ENCODE data around the gene RIPPLY2.
"Not testable (repeated sequence)": the region's sequence is repeated elsewhere in the genome, so short reads cannot be mapped to it uniquely, and the experiment has no call there.

The RIPPLY2 gene

DNA sequence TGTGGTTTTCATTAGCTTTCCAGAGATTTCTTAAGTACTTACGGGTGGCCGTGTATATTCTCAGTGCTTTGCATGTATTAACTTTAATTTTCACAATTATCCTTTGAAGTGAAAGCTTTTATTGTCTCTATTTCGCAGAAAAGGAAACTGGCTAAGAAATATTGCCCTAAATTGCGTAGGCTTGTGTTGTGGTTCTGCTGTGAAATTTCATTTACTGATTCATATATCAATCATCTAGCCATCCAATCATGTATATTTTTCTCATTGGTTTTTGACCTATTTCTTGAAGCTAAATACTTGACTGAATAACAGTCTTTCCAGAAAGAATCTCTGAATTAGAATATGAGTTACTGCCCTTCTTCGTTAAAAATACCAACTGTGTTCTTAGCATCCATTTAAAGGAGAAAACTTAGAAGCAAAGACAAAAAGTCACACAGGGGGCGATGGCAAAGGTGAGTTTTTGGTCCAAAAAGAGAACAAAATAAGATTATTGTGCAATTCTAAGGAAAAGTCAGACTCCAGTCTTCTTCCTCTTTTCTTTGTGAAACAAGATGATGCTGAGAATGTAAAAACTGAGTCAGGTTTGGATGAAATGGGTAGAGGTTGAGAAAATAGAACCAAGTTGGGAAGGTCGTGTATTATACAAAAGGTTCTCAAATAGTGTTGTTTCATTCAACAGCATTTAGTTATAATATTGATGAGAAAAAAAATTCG, 7.8 kb downstream of the RIPPLY2 start:
- DNase-seq, result no peak

DNA sequence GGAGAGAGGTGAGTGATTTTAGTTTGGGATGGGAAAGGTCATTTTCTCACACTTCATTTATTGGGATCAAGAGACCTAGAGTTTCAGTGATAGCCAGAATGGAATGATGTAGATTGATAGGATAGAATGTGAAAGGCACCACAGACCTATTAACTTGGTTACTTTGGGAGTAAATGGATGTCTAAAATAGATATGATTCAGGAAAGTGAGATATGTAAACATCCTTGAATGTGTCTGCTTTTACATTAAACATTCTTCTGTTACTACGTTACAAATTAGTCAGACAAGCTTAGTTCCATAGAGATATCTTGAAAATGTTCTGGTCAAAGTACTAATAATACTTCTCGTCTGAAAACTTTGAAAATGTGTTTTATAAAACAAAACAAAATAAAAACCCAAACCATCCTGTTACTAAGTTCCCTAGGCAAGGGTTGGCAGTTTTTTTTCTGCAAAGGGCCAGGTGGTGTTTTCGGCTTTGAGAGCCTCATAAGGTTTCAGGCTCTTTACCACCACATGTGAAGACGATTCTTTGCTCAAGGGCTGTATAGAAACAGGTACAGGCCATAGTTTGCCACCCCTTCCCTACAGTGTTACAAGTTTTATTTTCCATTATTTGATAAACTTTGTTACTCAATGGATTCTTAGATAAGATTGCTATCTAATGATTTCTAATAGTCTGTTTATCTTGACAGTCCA, 9.8 kb downstream of the RIPPLY2 start:
- DNase-seq, result no peak

DNA sequence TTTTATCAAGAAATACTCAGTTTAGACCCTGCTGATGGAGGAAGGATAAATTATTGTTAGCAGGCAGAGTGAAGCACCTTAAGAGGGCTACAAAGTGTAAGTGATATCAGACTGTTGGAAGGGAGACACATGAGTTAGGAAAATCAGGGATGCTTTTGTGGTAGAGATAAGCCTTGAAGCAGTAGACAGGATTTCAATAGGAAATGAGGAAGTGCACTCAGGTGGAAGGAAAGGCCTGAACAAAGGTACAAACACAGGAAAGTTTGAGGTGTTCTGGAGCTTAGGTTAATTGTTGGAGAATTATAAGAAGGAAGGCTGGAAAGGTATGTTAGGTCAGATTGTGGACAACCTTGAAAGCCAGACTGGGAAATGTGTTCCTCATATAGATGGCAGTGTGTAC, 13.9 kb downstream of the RIPPLY2 start:
- DNase-seq, result no peak

DNA sequence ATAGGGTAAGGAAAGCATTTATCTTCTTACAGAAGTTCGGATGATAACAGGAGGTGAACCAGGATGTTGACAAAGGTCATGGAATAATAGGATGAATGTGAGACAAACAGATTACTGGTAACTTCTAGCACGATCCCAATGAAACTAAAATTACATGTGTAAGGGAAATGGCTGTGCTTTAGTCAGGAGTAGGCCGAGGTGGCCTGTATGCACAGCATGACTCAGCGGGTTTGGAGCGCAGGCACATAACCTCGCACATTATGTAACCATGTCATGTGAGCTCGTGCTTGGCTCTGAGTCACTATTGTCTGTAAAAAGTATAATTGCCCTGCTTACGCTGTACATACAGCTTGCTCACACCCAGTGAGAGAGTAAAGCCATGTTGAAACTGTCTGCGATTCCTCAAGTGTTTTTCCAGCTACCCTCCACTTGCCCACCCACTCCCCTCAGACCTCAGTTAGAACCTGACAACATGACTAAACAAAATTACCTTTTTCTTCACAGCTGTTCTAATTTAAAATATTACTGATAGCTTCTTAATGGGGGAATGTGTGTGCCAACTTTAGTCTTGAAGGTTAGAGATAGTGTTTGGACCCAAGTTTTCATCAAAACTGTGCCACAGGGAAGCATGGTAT, 14.5 kb downstream of the RIPPLY2 start:
- DNase-seq, result no peak

DNA sequence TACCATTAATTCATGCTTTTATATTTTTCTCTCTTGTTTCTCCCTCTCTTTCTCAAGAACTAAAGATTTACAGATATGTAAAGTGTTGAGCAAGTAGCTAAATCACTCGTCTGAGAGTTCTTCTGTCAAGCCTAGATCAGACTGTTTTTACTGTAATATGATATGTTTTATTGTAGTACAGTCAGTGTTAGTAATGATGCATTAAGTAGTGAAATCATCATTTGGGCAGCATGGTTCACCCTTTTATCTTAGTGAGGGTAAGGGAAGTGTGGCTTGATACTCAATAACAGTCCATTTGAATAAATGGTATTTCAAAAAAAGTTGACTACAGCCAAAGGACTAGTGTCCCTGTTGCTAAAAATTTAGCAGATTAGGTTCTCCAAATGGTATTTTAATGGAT, 15.5 kb downstream of the RIPPLY2 start:
- no peak for DNase-seq

DNA sequence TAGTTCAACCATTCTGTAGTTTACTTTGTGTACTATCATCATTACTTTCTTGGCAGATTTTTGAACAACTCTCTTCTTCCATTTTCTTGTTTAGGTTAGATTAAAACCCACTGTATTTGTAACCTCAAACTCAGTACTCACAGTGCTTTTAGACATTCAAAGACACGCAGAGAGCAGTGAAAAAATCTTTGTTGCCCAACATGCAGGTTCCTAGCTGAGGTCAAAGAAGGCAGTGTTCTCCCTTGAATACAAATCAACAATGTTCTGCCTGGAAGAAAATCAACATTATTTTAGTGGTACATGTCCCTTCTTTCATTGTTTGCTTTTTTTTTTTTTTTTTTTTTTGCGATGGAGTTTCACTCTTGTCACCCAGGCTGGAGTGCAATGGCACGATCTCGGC, 17.5 kb downstream of the RIPPLY2 start:
- DNase-seq, result no peak

DNA sequence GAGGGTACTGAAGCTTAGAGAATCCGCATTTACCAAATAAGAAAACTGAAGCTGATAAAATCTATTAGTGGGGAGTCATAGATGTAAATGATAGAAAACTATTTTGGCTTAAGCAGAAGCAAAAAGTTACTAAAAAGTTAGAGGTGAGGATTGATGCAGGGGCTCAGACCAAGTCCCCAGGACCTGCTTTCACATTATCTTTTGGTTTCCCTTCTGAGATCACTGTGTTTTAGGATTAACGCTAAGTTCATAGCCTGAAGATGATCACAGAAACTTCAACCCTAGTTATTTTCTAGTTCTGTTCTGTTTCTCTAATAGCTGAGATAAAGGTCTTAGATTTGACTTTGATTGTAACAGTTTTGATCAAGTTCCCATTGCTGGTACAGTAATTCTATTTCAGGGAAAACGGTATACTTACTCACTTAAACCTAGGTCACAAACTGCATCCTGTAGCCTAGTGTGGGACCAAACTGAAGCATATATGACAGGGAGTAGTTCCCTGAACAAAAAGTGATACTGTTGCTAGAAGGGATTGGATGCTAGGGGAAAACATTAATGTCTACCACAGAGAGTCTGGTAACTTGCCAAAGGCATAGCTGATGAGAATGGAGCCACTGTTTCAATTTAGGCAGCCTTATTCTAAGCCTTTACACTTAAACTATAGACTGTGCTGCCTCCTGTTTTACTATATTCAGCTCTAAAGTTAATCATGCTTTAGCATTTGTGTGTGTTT, 19.4 kb downstream of the RIPPLY2 start:
- no peak for DNase-seq

DNA sequence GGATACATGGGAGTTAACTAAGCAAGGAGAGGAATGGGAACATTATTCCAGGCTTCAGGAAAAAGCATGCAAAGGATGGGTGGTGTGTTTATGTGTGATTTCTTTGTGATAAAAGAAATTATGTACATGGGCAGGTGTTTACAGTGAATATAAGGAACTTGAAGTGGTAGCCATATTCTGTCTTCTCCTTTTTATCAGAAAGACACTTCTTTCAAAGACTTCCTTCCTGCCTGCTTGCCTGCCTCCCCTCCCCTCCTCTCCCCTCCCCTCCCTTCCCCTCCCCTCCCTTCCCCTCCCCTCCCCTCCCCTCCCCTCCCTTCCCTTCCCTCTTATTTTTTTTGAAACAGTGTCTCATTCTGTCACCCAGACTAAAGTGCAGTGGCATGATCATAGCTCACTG, 20.7 kb downstream of the RIPPLY2 start:
- DNase-seq, result no peak

DNA sequence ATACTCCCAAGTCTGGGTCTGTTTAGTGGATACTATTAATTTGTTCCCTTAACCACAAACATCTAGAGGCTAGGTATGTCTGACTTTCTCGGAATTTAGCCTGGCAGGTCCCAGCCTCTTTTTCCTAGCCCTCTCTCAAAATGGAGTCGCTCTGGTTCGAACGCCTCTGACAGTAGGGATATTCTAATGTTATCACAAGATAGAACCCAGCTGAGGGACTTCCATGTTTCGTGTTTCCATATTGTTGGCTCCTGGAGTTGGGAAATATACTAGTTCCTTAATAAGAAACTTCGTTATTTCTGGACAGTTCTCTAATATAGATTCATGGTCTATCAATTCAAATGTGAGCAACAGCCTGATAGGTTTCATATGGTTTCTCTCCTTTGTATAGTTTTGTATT, 22.7 kb downstream of the RIPPLY2 start:
- no peak for DNase-seq

DNA sequence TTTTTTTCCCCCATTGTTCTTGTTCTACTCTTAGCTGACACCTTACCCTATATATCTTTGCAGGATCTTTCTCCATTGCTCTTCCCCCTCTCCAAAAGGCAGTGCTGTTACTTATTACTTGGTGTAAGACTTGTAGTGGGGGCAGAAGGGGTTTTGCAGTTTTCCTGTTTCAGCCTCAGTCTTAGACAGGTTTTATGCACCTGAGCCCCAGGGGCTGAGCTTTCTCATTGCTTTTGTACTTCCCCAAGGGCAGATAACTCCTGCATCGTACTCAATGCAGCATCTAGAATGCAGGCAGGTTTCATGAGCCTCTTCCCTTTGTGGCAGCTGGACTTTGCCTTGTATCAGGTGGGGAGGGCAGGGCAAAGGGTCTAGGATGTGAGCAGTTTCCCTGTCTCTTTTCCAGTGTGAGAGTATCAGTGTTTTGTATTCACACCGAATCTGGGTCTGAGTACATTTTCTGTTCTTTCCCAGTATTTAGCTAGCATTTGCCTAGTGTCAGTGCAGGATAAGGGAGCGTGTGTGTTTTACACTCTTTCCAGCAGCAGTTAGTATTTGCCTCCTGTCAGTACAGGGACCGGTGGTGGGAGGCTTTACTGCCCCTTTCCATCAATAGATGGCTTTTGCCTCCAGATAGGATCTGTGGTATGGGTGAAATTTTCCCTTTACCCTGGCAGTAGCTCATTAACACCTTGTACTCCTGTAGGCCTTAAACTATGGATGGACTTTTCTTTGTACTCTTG, 25.9 kb downstream of the RIPPLY2 start:
- DNase-seq, result no peak

DNA sequence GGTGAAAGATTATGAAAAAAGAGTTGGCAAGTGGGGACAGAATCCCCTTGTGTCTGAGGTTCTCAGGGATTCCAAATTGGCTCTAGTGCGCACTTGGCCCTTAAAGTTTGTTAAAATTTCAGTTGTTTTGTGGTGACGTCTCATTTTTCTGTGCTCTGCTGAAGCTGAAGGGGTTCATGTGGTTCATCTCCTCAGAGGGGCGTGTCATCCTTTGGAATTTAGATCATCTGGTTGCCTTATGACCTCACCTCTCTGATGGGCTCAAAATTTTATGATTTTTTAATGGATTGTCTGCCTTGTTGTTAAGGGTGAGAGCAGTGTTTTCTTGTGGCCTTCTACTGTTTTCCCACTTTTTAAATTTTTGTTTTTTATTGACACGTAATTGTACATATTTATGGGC, 26.6 kb downstream of the RIPPLY2 start:
- DNase-seq, result no peak

DNA sequence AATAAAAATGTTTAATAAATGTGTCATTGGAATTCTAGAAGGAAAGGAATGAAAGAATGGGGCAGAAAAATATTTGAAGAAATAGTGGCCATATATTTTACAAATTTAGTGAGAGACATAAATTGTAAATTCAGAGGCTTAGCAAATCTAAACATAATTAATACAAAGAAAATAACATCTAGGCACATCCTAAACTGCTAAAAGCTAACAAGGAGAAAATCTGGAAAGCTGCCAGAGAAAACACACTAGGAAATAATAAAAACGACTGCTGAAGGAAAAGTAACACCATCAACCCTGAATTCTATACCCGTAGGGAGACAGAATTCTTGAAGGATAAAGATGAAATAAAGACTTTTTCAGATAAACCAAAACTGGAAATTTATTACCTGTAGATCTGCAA, 30.1 kb downstream of the RIPPLY2 start:
- no peak for DNase-seq

DNA sequence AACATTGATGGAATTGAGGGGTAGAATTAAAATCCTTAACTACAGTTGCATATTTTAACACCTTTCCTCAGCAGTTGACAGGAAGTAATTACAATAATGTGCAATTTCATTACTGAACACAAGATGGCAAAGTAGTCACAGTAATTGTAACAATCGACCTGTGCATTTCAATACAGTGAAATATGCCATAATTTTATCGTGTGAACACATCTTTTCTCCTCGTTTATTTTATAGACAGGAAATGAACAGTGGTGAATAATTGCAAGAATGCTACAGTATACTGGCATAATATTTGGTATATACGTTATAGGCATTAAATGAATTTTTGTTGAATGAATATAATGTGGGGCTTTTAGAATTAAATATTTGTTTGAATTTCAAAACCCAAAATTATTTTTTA, 31.4 kb downstream of the RIPPLY2 start:
- no peak for DNase-seq

DNA sequence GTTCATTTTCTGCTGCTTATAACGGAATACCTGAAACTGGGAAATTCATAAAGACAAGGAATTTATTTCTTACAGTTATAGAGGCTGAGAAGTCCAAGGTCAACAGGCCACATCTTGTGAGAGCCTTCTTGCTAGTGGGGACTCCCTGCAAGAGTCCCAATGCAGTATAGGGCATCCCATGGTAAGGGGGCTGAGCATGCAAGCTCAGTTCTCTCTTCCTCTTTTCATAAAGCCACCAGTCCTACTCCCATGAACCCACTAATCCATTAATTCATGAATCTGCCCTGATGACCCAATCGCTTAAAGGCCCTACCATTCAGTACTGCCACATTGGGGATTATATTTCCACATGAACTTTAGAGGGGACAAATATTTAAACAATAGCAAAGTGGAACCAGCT, 32.8 kb downstream of the RIPPLY2 start:
- DNase-seq, result no peak

DNA sequence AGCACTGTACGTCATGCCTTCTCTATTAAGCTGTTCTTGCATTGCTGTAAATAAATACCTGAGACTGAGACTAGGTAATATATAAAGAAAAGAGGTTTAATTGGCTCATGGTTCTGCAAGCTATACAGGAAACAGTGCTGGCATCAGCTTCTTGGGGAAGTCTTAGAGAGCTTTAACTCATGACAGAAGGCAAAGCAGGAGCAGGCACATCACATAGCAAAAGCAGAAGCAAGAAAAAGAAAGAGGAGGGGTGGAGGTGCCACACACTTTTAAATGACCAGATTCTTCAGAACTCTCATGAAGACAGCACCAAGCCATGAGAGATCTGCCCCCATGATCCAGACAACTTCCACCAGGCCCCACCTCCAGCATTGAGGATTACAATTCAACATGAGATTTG, 36.5 kb downstream of the RIPPLY2 start:
- DNase-seq, result no peak

DNA sequence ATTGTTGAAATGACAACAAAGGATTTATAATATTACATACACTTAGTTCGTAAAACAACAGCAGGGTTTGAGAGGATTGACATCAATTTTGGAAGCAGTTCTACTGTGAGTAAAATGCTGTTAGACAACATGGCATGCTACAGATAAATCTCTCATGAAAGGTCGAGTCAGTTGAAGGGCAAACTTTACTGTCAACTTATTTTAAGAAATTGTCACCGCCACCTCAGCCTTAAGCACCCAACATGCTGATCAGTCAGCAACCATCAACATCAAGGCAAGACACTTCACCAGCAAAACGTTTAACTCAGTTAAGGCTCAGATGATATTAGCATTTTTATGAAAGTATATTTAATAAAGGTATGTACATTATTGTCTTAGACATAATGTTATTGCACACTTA, 37.4 kb downstream of the RIPPLY2 start:
- no peak for DNase-seq

DNA sequence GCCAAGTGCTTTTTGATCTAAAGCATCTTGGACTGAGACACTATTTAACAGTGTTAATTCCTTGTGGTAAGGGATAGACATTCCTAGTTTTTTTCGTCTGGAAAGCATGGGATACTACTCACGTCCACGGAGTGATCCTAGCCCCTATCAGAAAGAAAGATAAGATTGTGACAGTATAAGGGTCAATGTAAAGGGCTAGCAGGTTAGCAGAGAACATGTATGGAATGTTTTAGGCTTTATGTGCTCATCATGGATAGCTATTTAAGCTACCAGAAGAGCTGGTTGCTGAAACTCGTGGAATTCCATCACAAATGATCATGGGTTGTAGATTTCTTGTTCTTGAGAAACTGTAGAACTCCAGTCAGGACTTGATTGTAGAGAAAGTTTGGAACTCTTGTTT, 38.4 kb downstream of the RIPPLY2 start:
- no peak for DNase-seq

DNA sequence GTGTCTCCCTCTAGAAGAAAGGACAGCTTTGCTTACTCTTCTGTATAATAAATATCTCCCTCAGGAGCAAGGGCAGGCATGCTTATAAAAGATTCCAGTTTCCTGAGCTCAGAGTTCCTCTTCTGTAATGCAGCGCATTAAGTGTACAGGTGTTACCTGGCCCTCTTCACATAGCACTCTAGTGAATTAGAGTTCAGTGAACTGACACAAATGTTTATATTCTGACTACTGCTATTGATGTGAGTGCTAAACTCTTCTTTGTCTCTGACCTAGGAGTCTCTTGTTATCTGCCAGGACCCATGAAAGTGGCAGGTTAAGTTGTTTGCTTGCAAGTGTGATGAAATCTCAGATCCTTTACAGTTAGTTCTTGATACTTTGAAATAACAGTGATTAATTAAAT, 39.9 kb downstream of the RIPPLY2 start:
- DNase-seq, result no peak

DNA sequence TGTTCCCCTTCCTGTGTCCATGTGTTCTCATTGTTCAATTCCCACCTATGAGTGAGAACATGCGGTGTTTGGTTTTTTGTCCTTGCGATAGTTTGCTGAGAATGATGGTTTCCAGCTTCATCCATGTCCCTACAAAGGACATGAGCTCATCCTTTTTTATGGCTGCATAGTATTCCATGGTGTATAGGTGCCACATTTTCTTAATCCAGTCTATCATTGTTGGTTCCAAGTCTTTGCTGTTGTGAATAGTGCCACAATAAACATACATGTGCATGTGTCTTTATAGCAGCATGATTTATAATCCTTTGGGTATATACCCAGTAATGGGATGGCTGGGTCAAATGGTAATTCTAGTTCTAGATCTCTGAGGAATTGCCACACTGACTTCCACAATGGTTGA, 43.9 kb downstream of the RIPPLY2 start:
- DNase-seq, result not testable (repeated sequence)

DNA sequence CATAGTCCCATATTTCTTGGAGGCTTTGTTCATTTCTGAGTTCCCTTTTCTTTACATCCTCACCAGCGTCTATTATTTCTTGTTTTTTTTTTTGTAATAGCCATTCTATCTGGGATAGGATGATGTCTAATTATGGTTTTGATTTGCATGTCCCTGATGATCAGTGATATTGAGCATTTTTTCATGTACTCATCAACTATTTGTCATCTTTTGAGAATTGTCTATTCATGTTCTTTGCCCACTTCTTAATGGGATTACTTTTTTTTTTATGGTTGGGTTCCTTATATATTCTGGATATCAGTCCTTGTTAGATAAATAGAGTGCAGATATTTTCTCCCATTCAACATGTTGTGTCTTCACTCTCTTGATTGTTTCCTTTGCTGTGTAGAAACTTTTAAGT, 48.5 kb downstream of the RIPPLY2 start:
- no peak for DNase-seq

DNA sequence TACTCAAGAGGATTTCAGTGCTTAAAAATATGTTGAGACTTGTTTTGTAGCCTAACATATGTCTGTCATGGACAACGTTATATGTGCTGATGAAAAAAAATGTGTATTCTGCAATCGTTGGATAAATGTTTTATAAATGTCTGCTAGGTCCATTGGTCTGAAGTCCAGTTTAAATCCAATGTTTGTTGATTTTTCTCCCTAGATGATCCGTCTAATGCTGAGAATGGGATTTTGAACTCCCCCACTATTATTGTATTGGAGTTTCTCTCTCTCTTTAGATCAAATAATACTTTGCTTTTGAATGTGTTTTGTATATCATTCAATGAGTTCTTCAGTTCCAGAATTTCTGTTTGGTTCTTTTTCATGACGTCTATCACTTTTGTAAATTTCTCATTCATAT, 51.2 kb downstream of the RIPPLY2 start:
- DNase-seq, result no peak

DNA sequence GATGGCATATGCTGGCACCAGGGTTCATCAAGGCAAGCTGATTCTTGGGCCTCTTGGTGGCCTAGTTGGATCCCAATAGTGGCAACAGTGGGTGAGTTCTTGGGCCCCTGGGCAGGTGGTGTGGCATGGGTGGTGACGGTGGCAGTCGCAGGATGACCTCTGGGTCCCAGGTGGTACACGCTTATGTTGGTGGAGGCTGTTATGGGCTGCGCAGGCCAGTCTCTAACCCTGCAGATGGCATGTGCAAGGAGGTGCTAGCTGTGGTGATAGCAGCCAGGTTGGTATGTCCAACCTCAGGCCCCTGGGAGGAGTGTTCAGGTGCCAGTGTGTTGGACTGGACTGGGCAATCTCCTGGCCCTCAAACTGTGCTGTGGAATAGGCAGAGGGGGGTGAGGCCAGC, 52.5 kb downstream of the RIPPLY2 start:
- no peak for DNase-seq
